ENCODE results near the gene DYNC2H1. TPM values are rescaled to one million over a fixed set of nuclear protein-coding genes. Genes with fewer than 3 reads are reported as not detected.

Gene DYNC2H1
- polyA plus RNA-seq, 1 donor (not counting 4 experiments of a cell fraction or from before 2014, with no cell fraction given), result 18.5 TPM

DNA sequence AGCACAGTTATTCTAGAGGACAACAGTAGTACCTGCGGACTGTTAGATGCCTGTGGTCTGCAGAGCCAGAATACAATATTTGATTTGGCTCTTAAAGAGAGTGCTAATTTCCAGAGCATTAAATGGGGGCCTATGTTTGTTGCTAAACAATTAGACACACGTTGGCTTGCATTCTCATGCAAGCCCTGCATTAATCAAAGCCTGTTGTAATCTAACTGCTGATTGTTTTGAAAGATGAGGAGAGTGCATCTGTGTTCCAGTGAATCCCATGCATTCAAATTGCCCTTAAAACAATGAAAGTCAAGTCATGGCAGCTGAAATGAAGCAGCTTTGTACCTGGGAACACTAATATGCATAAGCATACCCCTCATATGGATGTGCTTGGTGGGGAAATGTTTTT is 419.4 kb downstream of the DYNC2H1 start:
- H2AFZ ChIP-seq (ENCODE audit: control insufficient read depth, low read length), result no peak overlapping the region
- no peaks in the 10 kb centered on the region for H3K9me1 ChIP-seq (ENCODE audit: control insufficient read depth, extremely low read depth, insufficient read depth, low read length)
- H3K9ac ChIP-seq (ENCODE audit: control insufficient read depth, extremely low read depth, insufficient read depth, low read length), result no peak overlapping the region
- H3K27ac ChIP-seq (ENCODE audit: control insufficient read depth, insufficient read depth, low read length), result no peak overlapping the region
- no peak overlapping the region for H3K4me3 ChIP-seq (ENCODE audit: control insufficient read depth in 2 of 3, extremely low read depth in 1 of 3, insufficient read depth in 2 of 3, low read depth in 1 of 3, low read length in 3 of 3)
- DNase-seq (ENCODE audit: low read depth, low spot score), result no peak
- TF ChIP-seq EZH2 (IDR thresholded peaks at IDR 0.05; ENCODE audit: low read length), result no peak
- no peak for TF ChIP-seq CTCF (optimal IDR thresholded peaks at IDR 0.05 in 1 of 3, IDR thresholded peaks at IDR 0.05 in 1 of 3, conservative IDR thresholded peaks at IDR 0.05 in 1 of 3; ENCODE audit: extremely low read depth in 1 of 3, insufficient read depth in 2 of 3, low read length in 3 of 3)
- H4K20me1 ChIP-seq (ENCODE audit: control insufficient read depth, extremely low read depth, insufficient read depth, low read length), result no peaks in the 10 kb centered on the region
- dilution Hi-C loops (cut with MboI; ENCODE audit: extremely low pct_ligation_motif_present, low sequenced_read_pairs), result no loop called here
- no peaks in the 10 kb centered on the region for H3K9me3 ChIP-seq (ENCODE audit: control insufficient read depth, low read depth, low read length)
- H3K27me3 ChIP-seq (ENCODE audit: control insufficient read depth, extremely low read depth, insufficient read depth, low read length), result no peaks in the 10 kb centered on the region
- no peak overlapping the region for H3K4me2 ChIP-seq (ENCODE audit: control insufficient read depth, extremely low read depth, insufficient read depth, low read depth, low read length)
- FAIRE-seq, result peak; percentile 48
- H3K79me2 ChIP-seq (ENCODE audit: control insufficient read depth, insufficient read depth, low read length), result no peaks in the 10 kb centered on the region
- H3K4me1 ChIP-seq (ENCODE audit: control insufficient read depth, extremely low read depth, insufficient read depth, low read length), result peaks cover 66% of the 10 kb centered on the region
- H3K36me3 ChIP-seq (ENCODE audit: control insufficient read depth in 2 of 2, extremely low read depth in 1 of 2, insufficient read depth in 2 of 2, low read length in 2 of 2), result no peaks in the 10 kb centered on the region

DNA sequence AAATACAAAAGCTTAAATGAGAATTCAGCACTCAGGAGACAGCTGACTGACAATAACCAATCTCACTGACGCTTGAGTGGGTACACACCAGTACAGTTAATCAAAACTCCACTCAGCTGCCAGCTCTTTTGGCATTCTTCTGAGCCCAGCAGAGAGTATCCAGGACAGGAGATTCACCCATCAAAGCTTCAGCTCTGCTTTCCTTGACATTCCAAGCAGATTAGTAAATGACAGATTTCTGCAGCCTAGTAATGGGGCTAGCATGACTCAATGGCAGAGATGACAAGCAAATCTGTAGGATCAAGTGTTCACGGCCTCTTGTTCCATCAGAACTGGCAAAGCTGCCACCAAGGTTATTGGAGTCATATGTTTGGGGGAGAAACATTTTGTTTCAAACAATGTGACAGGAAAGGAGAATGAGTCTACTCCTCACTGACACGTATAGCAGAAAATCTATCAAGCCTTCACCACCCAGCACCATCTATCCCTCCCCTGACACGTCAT is 420.0 kb downstream of the DYNC2H1 start:
- TF ChIP-seq CTCF (optimal IDR thresholded peaks at IDR 0.05 in 1 of 3, IDR thresholded peaks at IDR 0.05 in 1 of 3, conservative IDR thresholded peaks at IDR 0.05 in 1 of 3; ENCODE audit: extremely low read depth in 1 of 3, insufficient read depth in 2 of 3, low read length in 3 of 3), result no peak
- no peak for TF ChIP-seq EZH2 (IDR thresholded peaks at IDR 0.05; ENCODE audit: low read length)
- peak overlapping the region; percentile 7 for H3K4me2 ChIP-seq (ENCODE audit: control insufficient read depth, extremely low read depth, insufficient read depth, low read depth, low read length)
- H3K27me3 ChIP-seq (ENCODE audit: control insufficient read depth, extremely low read depth, insufficient read depth, low read length), result no peaks in the 10 kb centered on the region
- peaks cover 60% of the 10 kb centered on the region for H3K4me1 ChIP-seq (ENCODE audit: control insufficient read depth, extremely low read depth, insufficient read depth, low read length)
- H2AFZ ChIP-seq (ENCODE audit: control insufficient read depth, low read length), result no peak overlapping the region
- dilution Hi-C loops (cut with MboI; ENCODE audit: extremely low pct_ligation_motif_present, low sequenced_read_pairs), result no loop called here
- no peak overlapping the region for H3K4me3 ChIP-seq (ENCODE audit: control insufficient read depth in 2 of 3, extremely low read depth in 1 of 3, insufficient read depth in 2 of 3, low read depth in 1 of 3, low read length in 3 of 3)
- H3K9me3 ChIP-seq (ENCODE audit: control insufficient read depth, low read depth, low read length), result no peaks in the 10 kb centered on the region
- FAIRE-seq (peak; percentile 92), DNase-seq (ENCODE audit: low read depth, low spot score) (peak; percentile 79)
- H3K79me2 ChIP-seq (ENCODE audit: control insufficient read depth, insufficient read depth, low read length), result no peaks in the 10 kb centered on the region
- H4K20me1 ChIP-seq (ENCODE audit: control insufficient read depth, extremely low read depth, insufficient read depth, low read length), result no peaks in the 10 kb centered on the region
- no peak overlapping the region for H3K27ac ChIP-seq (ENCODE audit: control insufficient read depth, insufficient read depth, low read length)
- no peaks in the 10 kb centered on the region for H3K36me3 ChIP-seq (ENCODE audit: control insufficient read depth in 2 of 2, extremely low read depth in 1 of 2, insufficient read depth in 2 of 2, low read length in 2 of 2)
- H3K9me1 ChIP-seq (ENCODE audit: control insufficient read depth, extremely low read depth, insufficient read depth, low read length), result no peaks in the 10 kb centered on the region
- H3K9ac ChIP-seq (ENCODE audit: control insufficient read depth, extremely low read depth, insufficient read depth, low read length), result no peak overlapping the region

Small RNA genes within 50 kb of the gene (small RNA-seq; reads per million reads assigned to genes)
- gene AP003461.1 (ENCODE audit: insufficient read length in 3 of 3, low read depth in 3 of 3, low replicate concordance in 1 of 3), result 0 reads per million in 3 experiments

Other genes starting within 250 kb of the DYNC2H1 start
- gene MMP12, start 234.4 kb upstream of the DYNC2H1 start, polyA plus RNA-seq, result 0.05 to 0.28 TPM in 2 of 3 replicates, not detected in the other
- 0.05 TPM in 1 of 3 replicates, not detected in the others for gene MMP13, start 153.7 kb upstream of the DYNC2H1 start, polyA plus RNA-seq
- gene DCUN1D5, start 17.3 kb upstream of the DYNC2H1 start, polyA plus RNA-seq, result 52.1 to 95.6 TPM (median 64.0 TPM) in 3 replicates